Mucosa of rectum (tissue), 2 donors: ENCODE results near the gene GPA33.

Experiments used
- H3K27ac ChIP-seq, 2 donors: one replicate each; pipeline ENCODE4 v1.7.0; 2013; ENCODE audit warnings: inconsistent platforms in 2 of 2, low read depth in 2 of 2, low read length in 2 of 2
- H3K27me3 ChIP-seq, 2 donors: one replicate each; pipeline ENCODE4 v1.7.0; 2013; ENCODE audit warnings: low read length in 2 of 2; ENCODE audit not compliant: control insufficient read depth in 2 of 2, insufficient read depth in 2 of 2
- H3K36me3 ChIP-seq, 2 donors: one replicate each; pipeline ENCODE4 v1.7.0; 2013; ENCODE audit warnings: low read length in 2 of 2; ENCODE audit not compliant: control insufficient read depth in 2 of 2, insufficient read depth in 2 of 2
- H3K4me1 ChIP-seq, 2 donors: one replicate each; pipeline ENCODE4 v1.7.0; 2013; ENCODE audit warnings: low read length in 2 of 2, mild to moderate bottlenecking in 1 of 2; ENCODE audit not compliant: control insufficient read depth in 2 of 2, insufficient read depth in 2 of 2
- H3K4me3 ChIP-seq, 2 donors: one replicate each; pipeline ENCODE4 v1.7.0; 2013; ENCODE audit warnings: low read length in 2 of 2
- H3K9ac ChIP-seq, 2 donors: one replicate each; pipeline ENCODE4 v1.7.0; 2013; ENCODE audit warnings: low read length in 2 of 2, low read depth in 1 of 2, mild to moderate bottlenecking in 1 of 2
- H3K9me3 ChIP-seq, 2 donors: one replicate each; pipeline ENCODE4 v1.7.0; 2013; ENCODE audit warnings: low read length in 2 of 2; ENCODE audit not compliant: control insufficient read depth in 2 of 2
- donor health status: healthy.
- donor health status: Normal muscosa, but diverticular disease.

Gene GPA33, protein sequence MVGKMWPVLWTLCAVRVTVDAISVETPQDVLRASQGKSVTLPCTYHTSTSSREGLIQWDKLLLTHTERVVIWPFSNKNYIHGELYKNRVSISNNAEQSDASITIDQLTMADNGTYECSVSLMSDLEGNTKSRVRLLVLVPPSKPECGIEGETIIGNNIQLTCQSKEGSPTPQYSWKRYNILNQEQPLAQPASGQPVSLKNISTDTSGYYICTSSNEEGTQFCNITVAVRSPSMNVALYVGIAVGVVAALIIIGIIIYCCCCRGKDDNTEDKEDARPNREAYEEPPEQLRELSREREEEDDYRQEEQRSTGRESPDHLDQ

DNA sequence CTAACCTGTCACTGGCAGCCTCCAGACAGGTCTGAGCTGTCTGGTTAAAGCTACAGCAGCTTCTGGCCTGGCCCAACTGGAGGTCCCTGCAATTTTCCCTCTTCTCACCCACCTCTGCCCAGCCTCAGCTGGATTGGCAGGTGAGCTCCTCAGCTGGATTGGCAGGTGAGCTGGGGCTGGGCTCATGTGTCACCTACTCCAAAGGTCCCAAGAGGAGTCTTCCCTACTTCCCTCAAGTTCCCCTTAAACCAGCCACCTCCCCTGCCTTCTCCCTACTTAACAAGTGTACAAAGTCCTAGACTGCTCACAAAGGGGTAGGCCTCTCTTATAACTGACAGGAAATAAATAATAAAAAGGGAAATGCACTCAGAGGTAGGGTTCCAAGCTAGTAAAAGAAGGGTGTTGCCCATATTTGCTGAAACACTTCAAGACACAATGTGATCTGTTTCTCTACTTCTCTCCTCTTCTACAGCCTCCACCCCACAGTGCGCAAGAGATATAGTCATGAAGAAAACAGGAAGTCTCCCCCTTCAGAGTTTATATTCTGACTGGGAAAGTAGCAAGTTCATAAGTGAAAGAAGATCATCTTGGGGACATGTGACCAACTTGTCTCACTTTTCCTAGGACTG is at the start of gene GPA33:
Gene GPA33 (minus strand): TSS at position 64 of the 629 bp plus-strand sequence. CDS start 90 bp downstream, outside the sequence.
- peak within 1 kb of the TSS; percentile 96 to 99 for H3K27ac ChIP-seq
- no peaks in the 10 kb centered on the region for H3K36me3 ChIP-seq
- peaks cover 26 to 35% of the 10 kb centered on the region in 2 donors for H3K4me1 ChIP-seq
- peak within 1 kb of the TSS; percentile 68 to 78 for H3K4me3 ChIP-seq
- no peaks in the 10 kb centered on the region for H3K27me3 ChIP-seq
- H3K9me3 ChIP-seq = no peaks in the 10 kb centered on the region
- peak within 1 kb of the TSS; percentile 97 to 98 for H3K9ac ChIP-seq

DNA sequence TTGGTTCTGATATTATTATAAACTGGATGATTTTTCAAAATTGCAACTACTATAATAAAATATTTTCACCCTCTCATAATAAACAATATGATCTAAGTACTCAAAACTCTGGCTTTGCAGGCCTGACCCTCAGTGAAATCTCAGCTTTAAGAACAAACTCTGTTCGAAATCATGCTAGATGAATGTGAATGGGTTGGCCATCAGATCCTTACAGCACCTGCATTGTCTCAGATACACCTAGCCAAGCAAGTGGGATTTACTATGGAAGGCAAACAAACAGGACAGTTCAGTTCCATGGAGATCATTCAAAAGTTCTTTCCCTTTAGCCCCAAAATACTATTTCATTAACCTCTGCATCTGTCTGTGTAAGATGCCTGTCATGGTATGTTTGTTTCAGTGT is 48.5 kb upstream of the GPA33 start:
- H3K4me1 ChIP-seq = peaks cover 9 to 15% of the 10 kb centered on the region in 2 donors
- peaks cover 0 to 4% of the 10 kb centered on the region in 2 donors for H3K9me3 ChIP-seq
- H3K36me3 ChIP-seq = no peaks in the 10 kb centered on the region
- H3K9ac ChIP-seq = no peak overlapping the region
- no peak overlapping the region for H3K27ac ChIP-seq
- no peaks in the 10 kb centered on the region for H3K27me3 ChIP-seq
- H3K4me3 ChIP-seq = no peak overlapping the region

DNA sequence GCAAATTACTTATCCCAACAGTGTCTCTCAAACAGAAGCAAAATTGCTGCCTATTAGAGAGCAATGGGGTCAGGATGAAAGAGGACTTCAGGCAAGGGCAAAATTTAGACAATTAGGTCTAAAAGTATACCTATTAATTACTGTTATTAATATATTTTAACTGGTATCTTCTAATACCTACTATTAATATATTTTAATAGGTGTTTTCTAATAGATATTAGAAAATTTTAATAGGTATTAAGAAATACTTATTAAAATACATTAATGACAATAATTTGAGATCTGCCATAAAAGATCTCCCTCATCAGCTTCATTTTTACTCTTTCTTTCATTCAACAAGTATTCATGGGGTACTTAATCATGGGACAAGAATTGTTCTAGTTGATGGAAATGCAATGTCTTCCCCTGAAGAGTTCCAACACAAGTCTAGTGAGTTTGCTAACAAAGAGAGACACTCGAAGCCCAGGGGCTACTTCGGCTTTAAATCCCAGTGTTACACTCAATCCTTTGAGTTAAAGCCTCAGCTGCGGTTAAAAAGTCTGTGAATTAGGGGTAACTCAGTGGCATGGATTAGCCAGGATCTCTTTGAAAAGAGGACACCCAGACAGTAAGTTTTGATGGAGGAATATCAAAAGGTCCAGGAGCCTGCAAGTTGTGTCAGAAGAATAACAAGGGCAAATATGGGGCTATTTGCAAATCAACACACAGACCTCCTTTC is 47.8 kb upstream of the GPA33 start:
- Histone ChIP-seq H3K27ac (no peak overlapping the region), H3K4me3 (no peak overlapping the region), H3K9ac (no peak overlapping the region), H3K4me1 (peaks cover 9 to 15% of the 10 kb centered on the region in 2 donors), H3K9me3 (peaks cover 0 to 4% of the 10 kb centered on the region in 2 donors), H3K27me3 (no peaks in the 10 kb centered on the region), H3K36me3 (no peaks in the 10 kb centered on the region)

DNA sequence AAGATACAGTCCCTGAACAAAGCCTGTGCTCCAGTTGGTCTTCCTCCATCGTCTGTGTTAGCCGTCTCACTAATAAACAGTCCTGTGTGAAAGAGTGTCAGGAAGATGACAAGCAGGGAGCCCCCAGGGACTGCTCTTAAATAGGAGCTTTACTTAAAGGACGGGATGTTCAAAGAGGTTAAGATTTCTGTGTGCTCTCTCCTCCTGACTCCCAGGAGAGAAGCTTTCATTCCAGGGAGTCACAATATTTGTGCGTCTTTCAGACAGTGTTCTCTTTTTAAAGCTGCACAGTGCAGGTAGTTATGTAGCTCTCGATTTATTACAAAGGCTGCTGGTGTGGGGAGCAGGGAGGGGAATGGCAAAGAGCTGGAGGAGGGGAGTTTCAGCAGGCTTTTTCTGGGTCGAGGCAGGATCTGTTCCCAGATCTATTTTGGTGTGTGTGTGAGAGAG is 47.2 kb upstream of the GPA33 start:
- no peak overlapping the region for H3K27ac ChIP-seq

DNA sequence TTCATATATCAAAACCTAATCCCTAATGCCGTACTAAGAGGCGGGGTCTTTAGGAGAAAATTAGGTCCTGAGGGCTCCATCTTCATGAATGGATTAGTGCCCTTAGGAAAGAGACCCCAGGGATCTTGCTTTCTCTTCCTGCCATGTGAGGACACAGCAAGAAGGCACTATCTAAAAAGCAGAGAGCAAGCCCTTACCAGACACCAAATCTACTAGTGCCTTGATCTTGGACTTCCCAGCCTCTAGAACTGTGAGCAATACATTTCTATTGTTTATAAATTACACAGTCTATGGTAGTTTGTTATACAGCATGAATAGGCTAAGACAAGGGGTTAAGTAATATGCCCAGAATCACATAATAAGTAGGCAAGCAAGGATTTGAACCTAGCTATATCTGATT is 46.6 kb upstream of the GPA33 start:
- Histone ChIP-seq H3K9me3 (peaks cover 0 to 4% of the 10 kb centered on the region in 2 donors), H3K27me3 (no peaks in the 10 kb centered on the region), H3K4me1 (peaks cover 9 to 15% of the 10 kb centered on the region in 2 donors), H3K9ac (no peak overlapping the region), H3K36me3 (no peaks in the 10 kb centered on the region), H3K4me3 (no peak overlapping the region), H3K27ac (no peak overlapping the region)

More for the DNA sequence above, 47.2 kb upstream of the GPA33 start:
- Histone ChIP-seq H3K9ac (no peak overlapping the region), H3K4me1 (peaks cover 9 to 15% of the 10 kb centered on the region in 2 donors), H3K9me3 (peaks cover 0 to 4% of the 10 kb centered on the region in 2 donors), H3K4me3 (no peak overlapping the region), H3K36me3 (no peaks in the 10 kb centered on the region), H3K27me3 (no peaks in the 10 kb centered on the region)

GRCh38 chr1:167136191-167136614 is 46.0 kb upstream of the GPA33 start:
- no peaks in the 10 kb centered on the region for H3K36me3 ChIP-seq
- H3K27ac ChIP-seq = no peak overlapping the region
- H3K27me3 ChIP-seq = peaks cover 0 to under 1% of the 10 kb centered on the region in 2 donors
- H3K4me1 ChIP-seq = peaks cover 9 to 18% of the 10 kb centered on the region in 2 donors
- H3K9ac ChIP-seq = no peak overlapping the region
- peaks cover 0 to 4% of the 10 kb centered on the region in 2 donors for H3K9me3 ChIP-seq
- no peak overlapping the region for H3K4me3 ChIP-seq

DNA sequence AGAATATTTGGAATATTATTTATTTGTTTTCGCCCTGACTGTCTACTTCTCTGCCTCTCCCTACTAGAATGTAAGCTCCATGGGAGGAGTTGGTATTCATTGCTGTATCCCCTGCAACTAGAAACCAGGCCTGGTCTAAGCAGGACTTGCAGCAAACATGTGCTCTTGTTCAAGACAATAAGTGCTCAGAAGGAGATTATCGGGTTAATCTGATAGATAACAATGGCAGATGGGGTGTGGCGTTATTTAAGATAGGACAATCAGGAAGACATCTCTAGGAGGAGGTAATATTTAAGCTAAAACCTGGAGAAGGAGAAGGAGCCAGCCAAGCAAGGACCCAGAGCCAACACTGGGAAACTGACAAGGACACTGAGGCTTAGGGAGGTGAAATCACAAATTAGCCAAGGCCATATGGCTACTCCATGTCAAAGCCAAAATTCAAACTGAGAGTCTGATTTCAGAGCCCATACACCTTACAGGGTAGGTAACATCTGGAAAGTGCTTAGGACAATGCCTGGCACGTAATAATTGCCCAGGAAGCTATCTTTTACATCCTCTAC is 45.2 kb upstream of the GPA33 start:
- Histone ChIP-seq H3K4me1 (peaks cover 12 to 22% of the 10 kb centered on the region in 2 donors), H3K27ac (peak overlapping the region in 1 of 2 donors; percentile 21), H3K4me3 (no peak overlapping the region), H3K9ac (peak overlapping the region in 1 of 2 donors; percentile 1), H3K27me3 (peaks cover 0 to 3% of the 10 kb centered on the region in 2 donors), H3K9me3 (peaks cover 0 to 4% of the 10 kb centered on the region in 2 donors), H3K36me3 (no peaks in the 10 kb centered on the region)

- Histone ChIP-seq H3K4me1 (peaks cover 12 to 22% of the 10 kb centered on the region in 2 donors), H3K36me3 (no peaks in the 10 kb centered on the region), H3K9ac (no peak overlapping the region), H3K4me3 (no peak overlapping the region), H3K27ac (no peak overlapping the region), H3K9me3 (peaks cover 0 to 4% of the 10 kb centered on the region in 2 donors), H3K27me3 (peaks cover 0 to 3% of the 10 kb centered on the region in 2 donors)
Observed at GRCh38 chr1:167132301-167133010, 42.3 kb upstream of the GPA33 start.

GRCh38 chr1:167130829-167131510 is 40.8 kb upstream of the GPA33 start:
- H3K9me3 ChIP-seq = no peaks in the 10 kb centered on the region
- no peak overlapping the region for H3K9ac ChIP-seq
- peak overlapping the region in 1 of 2 donors; percentile 8 for H3K4me3 ChIP-seq
- peak overlapping the region in 1 of 2 donors; percentile 63 for H3K27ac ChIP-seq
- H3K36me3 ChIP-seq = no peaks in the 10 kb centered on the region
- H3K4me1 ChIP-seq = peaks cover 8 to 17% of the 10 kb centered on the region in 2 donors
- peaks cover 0 to 3% of the 10 kb centered on the region in 2 donors for H3K27me3 ChIP-seq
